Spleen (tissue), 11 donors: ENCODE data around the gene EPHA7. TPM values are rescaled to one million over a fixed set of nuclear protein-coding genes. Genes with fewer than 3 reads are reported as not detected.

Experiments used
- DNase-seq: peaks from one replicate; pipeline ENCODE4 v3.0.0-alpha.2; 2020
- H3K27ac ChIP-seq, 8 donors: fragments of 200-600 bp; sonication (generic) in 7 of 8; 1 replicate in 4 of 8; 2 replicates in 4 of 8; pipeline versions ENCODE4 v1.5.0 to v1.8.0; 2016 to 2021; ENCODE audit warnings: inconsistent platforms in 4 of 8, mild to moderate bottlenecking in 4 of 8, moderate library complexity in 1 of 8
- H3K27me3 ChIP-seq, 7 donors: fragments of 200-600 bp; sonication (generic) in 6 of 7; replicated peaks in 1 of 7; 1 replicate in 4 of 7; 2 replicates in 3 of 7; pipeline versions ENCODE4 v1.5.0 to v1.8.0; 2016 to 2021; ENCODE audit warnings: inconsistent platforms in 3 of 7, mild to moderate bottlenecking in 1 of 7
- H3K36me3 ChIP-seq, 6 donors: fragments of 200-600 bp; sonication (generic) in 5 of 6; 1 replicate in 4 of 6; 2 replicates in 2 of 6; pipeline versions ENCODE4 v1.5.0 to v1.8.0; 2016 to 2021; ENCODE audit warnings: inconsistent platforms in 2 of 6
- H3K4me1 ChIP-seq, 6 donors: fragments of 200-600 bp; sonication (generic) in 5 of 6; 1 replicate in 3 of 6; 2 replicates in 3 of 6; pipeline versions ENCODE4 v1.5.0 to v1.8.0; 2016 to 2021; ENCODE audit warnings: inconsistent platforms in 3 of 6
- H3K4me3 ChIP-seq, 8 donors: fragments of 200-600 bp; sonication (generic) in 7 of 8; 1 replicate in 4 of 8; 2 replicates in 4 of 8; pipeline versions ENCODE4 v1.5.0 to v1.8.0; 2016 to 2021; ENCODE audit warnings: inconsistent platforms in 4 of 8, mild to moderate bottlenecking in 4 of 8, moderate library complexity in 2 of 8
- H3K9me3 ChIP-seq, 8 donors: fragments of 200-600 bp; sonication (generic) in 7 of 8; 1 replicate in 4 of 8; 2 replicates in 4 of 8; pipeline versions ENCODE4 v1.5.0 to v1.8.0; 2016 to 2021; ENCODE audit warnings: inconsistent platforms in 4 of 8
- POLR2A ChIP-seq, 3 donors: fragments of 450-650 bp; IDR thresholded peaks; one replicate each; pipeline ENCODE4 v1.5.1; 2017; ENCODE audit warnings: antibody characterized with exemption in 3 of 3, mild to moderate bottlenecking in 1 of 3
- POLR2AphosphoS5 ChIP-seq, 3 donors: sonication (generic); formaldehyde crosslinking; IDR thresholded peaks; one replicate each; pipeline ENCODE4 v1.5.1; 2017; ENCODE audit warnings: antibody characterized with exemption in 3 of 3
- WGBS, 5 donors: extraction: QIAGEN DNeasy Blood & Tissue Kit in 3 of 5; methylation state at CpG; one replicate each; pipeline versions ENCODE4 v1.1.5 to v1.1.7; 2013 to 2018; 5-methylcytosine and 5-hydroxymethylcytosine counted together
- intact Hi-C: fragments of 100-400 bp; cut with DNase I; formaldehyde crosslinking; loops from one replicate; pipeline ENCODE4 v1.15.0; 2023; ENCODE audit warnings: low total_unique reads
- polyA plus RNA-seq, 3 donors: library from polyadenylated mRNA; stranded (reverse); fragments of 200-250 nt; gene quantifications; one replicate each; pipeline ENCODE4 v1.2.1, GENCODE V29; 2013
- total RNA-seq, 7 donors: library from RNA; depleted of rRNA in 3 of 7; stranded (reverse); fragments of >200 nt in 3 of 7; fragmentation: NEBNext Ultra II Directional in 4 of 7; extraction: Animal tissue kit (Norgen Biotek cat#: 25700) in 4 of 7; gene quantifications; one replicate each; pipeline versions ENCODE4 v1.1.0 to v1.2.1, GENCODE V29; 2016 to 2021
- TF ChIP-seq, protein P1 (sequence below), 11 experiments: fragments of 200-600 bp in 7 of 11; fragments of 450-650 bp in 4 of 11; sonication (generic) in 4 of 11; IDR thresholded peaks in 8 of 11; conservative IDR thresholded peaks in 3 of 11; 1 replicate in 7 of 11; 2 replicates in 4 of 11; pipeline versions ENCODE4 v1.4.0 to v1.8.0; 2016 to 2021; ENCODE audit warnings: antibody characterized with exemption in 11 of 11, inconsistent platforms in 4 of 11, mild to moderate bottlenecking in 1 of 11
- donor health status: healthy with polysubstance abuse.
- donor health status: DM: no; HTN: no; CAD: no; lungs with moderate emphysema.
- donor health status: DM: no; HTN: no; CAD: no.
- donor health status: Bipolar disorder and iron deficiency.
- donor health status: healthy.
- donor health status: DM: no; HTN: no; CAD: no.
- donor health status: DM: yes; HTN: yes; CAD: no.

EPHA7 gene
- total and polyA plus RNA-seq, 10 donors: 0.78 to 28.8 (median 12.5) TPM

DNA sequence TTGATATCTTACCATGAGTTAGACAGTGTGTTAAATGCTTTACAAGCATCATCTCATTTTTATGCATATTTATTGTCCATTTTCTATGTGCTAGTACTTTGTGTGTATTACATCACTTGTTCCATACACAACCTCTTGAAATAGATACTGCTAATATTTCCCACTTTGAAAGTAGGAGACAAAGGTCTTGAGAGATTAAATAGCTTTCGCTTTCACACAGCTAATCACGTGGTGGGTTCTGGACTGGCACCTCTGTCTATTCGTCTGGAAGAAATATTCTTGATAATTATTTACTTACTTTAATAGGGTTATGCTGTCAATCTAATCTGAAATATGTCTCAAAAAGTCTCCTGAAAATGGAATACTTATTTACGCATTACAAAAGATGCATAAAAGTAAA is 30.2 kb downstream of the EPHA7 start:
- Histone ChIP-seq H3K9me3 (peaks cover 0 to 15% (median 0%) of the 10 kb centered on the region in 8 donors), H3K4me1 (no peaks in the 10 kb centered on the region), H3K36me3 (no peaks in the 10 kb centered on the region), H3K27ac (peak overlapping the region in 1 of 8 donors; percentile 20), H3K27me3 (no peaks in the 10 kb centered on the region), H3K4me3 (peak overlapping the region in 2 of 8 donors; percentile 16 to 33)
- TF ChIP-seq POLR2AphosphoS5 (IDR thresholded peaks at IDR 0.05) (no peak), POLR2A (IDR thresholded peaks at IDR 0.05) (no peak)
- TF ChIP-seq, protein P1, sequence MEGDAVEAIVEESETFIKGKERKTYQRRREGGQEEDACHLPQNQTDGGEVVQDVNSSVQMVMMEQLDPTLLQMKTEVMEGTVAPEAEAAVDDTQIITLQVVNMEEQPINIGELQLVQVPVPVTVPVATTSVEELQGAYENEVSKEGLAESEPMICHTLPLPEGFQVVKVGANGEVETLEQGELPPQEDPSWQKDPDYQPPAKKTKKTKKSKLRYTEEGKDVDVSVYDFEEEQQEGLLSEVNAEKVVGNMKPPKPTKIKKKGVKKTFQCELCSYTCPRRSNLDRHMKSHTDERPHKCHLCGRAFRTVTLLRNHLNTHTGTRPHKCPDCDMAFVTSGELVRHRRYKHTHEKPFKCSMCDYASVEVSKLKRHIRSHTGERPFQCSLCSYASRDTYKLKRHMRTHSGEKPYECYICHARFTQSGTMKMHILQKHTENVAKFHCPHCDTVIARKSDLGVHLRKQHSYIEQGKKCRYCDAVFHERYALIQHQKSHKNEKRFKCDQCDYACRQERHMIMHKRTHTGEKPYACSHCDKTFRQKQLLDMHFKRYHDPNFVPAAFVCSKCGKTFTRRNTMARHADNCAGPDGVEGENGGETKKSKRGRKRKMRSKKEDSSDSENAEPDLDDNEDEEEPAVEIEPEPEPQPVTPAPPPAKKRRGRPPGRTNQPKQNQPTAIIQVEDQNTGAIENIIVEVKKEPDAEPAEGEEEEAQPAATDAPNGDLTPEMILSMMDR (IDR thresholded peaks at IDR 0.05 in 8 of 11, conservative IDR thresholded peaks at IDR 0.05 in 3 of 11): no peak
- intact Hi-C loops: no loop called here
- 64 to 83% (median 67%) methylated on average over 4 of the region's 4 CpGs for WGBS, 5 donors
- no peak for DNase-seq

DNA sequence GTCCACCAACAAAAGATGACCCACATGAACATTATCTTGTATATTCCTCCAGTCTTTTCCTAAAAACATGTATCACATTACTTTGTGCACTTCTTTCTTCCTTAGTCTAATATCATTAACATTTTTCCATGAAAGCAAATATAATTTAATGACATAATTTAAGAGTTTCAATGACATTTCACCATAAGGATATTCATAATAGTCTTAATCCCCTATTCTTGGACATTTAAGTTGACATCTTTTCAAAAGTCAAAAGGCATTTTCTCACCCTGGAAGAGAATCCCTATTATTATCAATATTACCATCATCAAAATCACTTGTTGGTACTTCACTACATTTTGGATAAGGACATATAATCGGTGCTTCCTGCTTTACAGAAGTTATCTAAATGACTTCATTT is 31.3 kb downstream of the EPHA7 start:
- H3K36me3 ChIP-seq: no peaks in the 10 kb centered on the region
- WGBS, 5 donors: 73 to 91% (median 86%) methylated on average over 1 of the region's 1 CpG
- TF ChIP-seq, protein P1 (IDR thresholded peaks at IDR 0.05 in 8 of 11, conservative IDR thresholded peaks at IDR 0.05 in 3 of 11): no peak
- TF ChIP-seq POLR2A (IDR thresholded peaks at IDR 0.05): no peak
- no peak for TF ChIP-seq POLR2AphosphoS5 (IDR thresholded peaks at IDR 0.05)
- H3K27me3 ChIP-seq: no peaks in the 10 kb centered on the region
- H3K9me3 ChIP-seq: peaks cover 0 to 15% (median 0%) of the 10 kb centered on the region in 8 donors
- H3K4me1 ChIP-seq: no peaks in the 10 kb centered on the region
- intact Hi-C loops: no loop called here
- no peak overlapping the region for H3K27ac ChIP-seq
- no peak for DNase-seq
- no peak overlapping the region for H3K4me3 ChIP-seq

GRCh38 chr6:93376026-93376540 is 43.3 kb downstream of the EPHA7 start:
- DNase-seq: no peak
- Histone ChIP-seq H3K36me3 (no peaks in the 10 kb centered on the region), H3K9me3 (no peaks in the 10 kb centered on the region), H3K27me3 (no peaks in the 10 kb centered on the region), H3K27ac (no peak overlapping the region), H3K4me3 (no peak overlapping the region), H3K4me1 (no peaks in the 10 kb centered on the region)
- intact Hi-C loops: no loop called here
- WGBS, 5 donors: 70 to 87% (median 85%) methylated on average over 3 of the region's 3 CpGs
- no peak for TF ChIP-seq POLR2A (IDR thresholded peaks at IDR 0.05)
- TF ChIP-seq, protein P1 (IDR thresholded peaks at IDR 0.05 in 8 of 11, conservative IDR thresholded peaks at IDR 0.05 in 3 of 11): no peak

DNA sequence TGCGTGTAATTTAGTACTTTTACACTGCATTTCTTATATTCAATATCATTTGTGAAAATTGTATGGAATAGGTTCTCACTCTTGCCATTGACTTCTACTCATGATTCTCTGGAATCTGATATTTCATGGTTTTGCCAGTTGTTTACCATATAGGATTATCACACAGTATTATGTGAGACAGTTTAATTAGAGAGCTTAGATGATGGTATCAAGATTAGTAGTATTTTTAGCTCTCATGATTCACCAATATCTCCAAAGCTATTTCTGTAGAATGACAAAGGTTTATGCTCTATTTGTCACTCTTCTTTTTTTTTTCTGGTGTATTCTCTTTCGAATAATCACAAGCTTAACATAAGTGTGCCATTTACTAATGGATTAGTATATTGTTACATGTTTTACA is 45.9 kb downstream of the EPHA7 start:
- 77 to 92% (median 79%) methylated on average over 2 of the region's 2 CpGs for WGBS, 5 donors
- no peak for DNase-seq
- TF ChIP-seq, protein P1 (IDR thresholded peaks at IDR 0.05 in 8 of 11, conservative IDR thresholded peaks at IDR 0.05 in 3 of 11): no peak
- TF ChIP-seq POLR2A (IDR thresholded peaks at IDR 0.05) (no peak), POLR2AphosphoS5 (IDR thresholded peaks at IDR 0.05) (no peak)
- intact Hi-C loops: no loop called here
- Histone ChIP-seq H3K36me3 (no peaks in the 10 kb centered on the region), H3K4me1 (no peaks in the 10 kb centered on the region), H3K27ac (no peak overlapping the region), H3K9me3 (no peaks in the 10 kb centered on the region), H3K4me3 (no peak overlapping the region), H3K27me3 (no peaks in the 10 kb centered on the region)
